Stimulated activated CD4-positive, alpha-beta T cell treated with anti-CD3 and anti-CD28 coated beads, Interleukin-1b, Interleukin-23, amount 100 ng/mL, for 1 hour (primary cell): ENCODE data around the gene CSGALNACT2.

Experiments
- DNase-seq, 2 donors: peaks; one replicate each; pipeline ENCODE4 v3.0.0-alpha.2; 2020; ENCODE audit warnings: low read depth in 2 of 2

The CSGALNACT2 gene

GRCh38 chr10:43229208-43230061, 91.2 kb downstream of the CSGALNACT2 start:
- DNase-seq = no peak

GRCh38 chr10:43230101-43230908, 92.1 kb downstream of the CSGALNACT2 start:
- no peak for DNase-seq

GRCh38 chr10:43230909-43231522, 92.8 kb downstream of the CSGALNACT2 start:
- DNase-seq = no peak

GRCh38 chr10:43231523-43232078, 93.4 kb downstream of the CSGALNACT2 start:
- DNase-seq = no peak

- no peak for DNase-seq
Measured at GRCh38 chr10:43233601-43234430, 95.6 kb downstream of the CSGALNACT2 start.

- no peak for DNase-seq
Measured at GRCh38 chr10:43234471-43235041, 96.3 kb downstream of the CSGALNACT2 start.
